GM23338 (cell line): Measurements from ENCODE around the gene DPP10. TPM values are rescaled to one million over a fixed set of nuclear protein-coding genes. Genes with fewer than 3 reads are reported as not detected.

Experiments used
- ATAC-seq: fragments of 200-7000 bp; cut with Tn5 transposase; 3 replicates; pipeline ENCODE4 v1.9.1; 2020
- DNase-seq: peaks from one replicate; pipeline ENCODE4 v3.0.0-alpha.2; 2015; ENCODE audit warnings: low spot score
- H2AFZ ChIP-seq: fragments of 200-600 bp; sonication (generic); 2 replicates; pipeline ENCODE4 v1.8.0; 2016; ENCODE audit warnings: antibody characterized with exemption, mild to moderate bottlenecking, moderate library complexity
- H3F3A ChIP-seq: fragments of 200-600 bp; sonication (generic); replicated peaks from 2 replicates; pipeline ENCODE4 v1.8.0; 2017; ENCODE audit warnings: antibody characterized with exemption, mixed run types, low read depth
- H3K27ac ChIP-seq: fragments of 200-600 bp; sonication (generic); 2 replicates; pipeline ENCODE4 v1.6.1; 2016; ENCODE audit warnings: low read depth
- H3K27me3 ChIP-seq: fragments of 200-600 bp; sonication (generic); 2 replicates; pipeline ENCODE4 v1.8.0; 2016; ENCODE audit warnings: mild to moderate bottlenecking, mixed run types, moderate library complexity; ENCODE audit not compliant: insufficient read depth
- H3K36me3 ChIP-seq: fragments of 200-600 bp; sonication (generic); 2 replicates; pipeline ENCODE4 v1.8.0; 2016; ENCODE audit warnings: mild to moderate bottlenecking; ENCODE audit not compliant: insufficient read depth
- H3K4me1 ChIP-seq: fragments of 200-600 bp; sonication (generic); 2 replicates; pipeline ENCODE4 v1.8.0; 2016; ENCODE audit warnings: mild to moderate bottlenecking, moderate library complexity; ENCODE audit not compliant: insufficient read depth
- H3K4me2 ChIP-seq: fragments of 200-600 bp; sonication (generic); 2 replicates; pipeline ENCODE4 v1.7.1; 2017; ENCODE audit warnings: mixed run types
- H3K4me3 ChIP-seq: fragments of 200-600 bp; sonication (generic); 2 replicates; pipeline ENCODE4 v1.6.1; 2016; ENCODE audit warnings: mixed run types
- H3K79me2 ChIP-seq: fragments of 200-600 bp; sonication (generic); replicated peaks from 2 replicates; pipeline ENCODE4 v1.8.0; 2017; ENCODE audit warnings: mild to moderate bottlenecking; ENCODE audit not compliant: insufficient read depth
- H3K9me2 ChIP-seq: fragments of 200-600 bp; sonication (generic); 2 replicates; pipeline ENCODE4 v1.8.0; 2017; ENCODE audit not compliant: insufficient read depth
- H4K20me1 ChIP-seq: fragments of 200-600 bp; sonication (generic); replicated peaks from 2 replicates; pipeline ENCODE4 v1.8.0; 2017; ENCODE audit warnings: mild to moderate bottlenecking; ENCODE audit not compliant: insufficient read depth
- H3K27ac Mint-ChIP-seq: 2 replicates; pipeline ENCODE4 v1.8.0; 2020; ENCODE audit warnings: inconsistent platforms, mild to moderate bottlenecking, moderate library complexity, mixed read lengths
- H3K27me3 Mint-ChIP-seq: 3 replicates; pipeline ENCODE4 v1.8.0; 2022; ENCODE audit warnings: low read depth, mild to moderate bottlenecking, moderate library complexity, mixed read lengths, inconsistent platforms; ENCODE audit not compliant: insufficient read depth, poor library complexity
- H3K36me3 Mint-ChIP-seq: 3 replicates; pipeline ENCODE4 v1.8.0; 2021; ENCODE audit warnings: low read depth, mild to moderate bottlenecking, inconsistent platforms, moderate library complexity, mixed read lengths
- H3K4me1 Mint-ChIP-seq: 3 replicates; pipeline ENCODE4 v1.8.0; 2020; ENCODE audit warnings: mild to moderate bottlenecking, inconsistent platforms, mixed read lengths
- H3K4me3 Mint-ChIP-seq: 3 replicates; pipeline ENCODE4 v1.8.0; 2021; ENCODE audit warnings: moderate library complexity, mild to moderate bottlenecking, inconsistent platforms, mixed read lengths
- H3K9me3 Mint-ChIP-seq: 3 replicates; pipeline ENCODE4 v1.8.0; 2020; ENCODE audit warnings: moderate library complexity, mild to moderate bottlenecking, inconsistent platforms, mixed read lengths
- EZH2 ChIP-seq: fragments of 200-600 bp; sonication (generic); IDR thresholded peaks from one replicate; pipeline ENCODE4 v1.8.0; 2017; ENCODE audit warnings: antibody characterized with exemption, mild to moderate bottlenecking, low read depth; ENCODE audit not compliant: unreplicated experiment
- NANOG ChIP-seq: IDR thresholded peaks from 2 replicates; pipeline ENCODE4 v1.6.1; 2016; ENCODE audit warnings: antibody characterized with exemption, borderline replicate concordance
- polyA plus RNA-seq: library from polyadenylated mRNA; unstranded; fragments of >200 nt; fragmentation: Nextera tagmentation; extraction: Ambion mirVana; gene quantifications from 2 replicates; pipeline ENCODE4 v1.2.1, GENCODE V29; 2016
- total RNA-seq: library from RNA; depleted of rRNA; stranded (reverse); fragments of >200 nt; shearing (Covaris generic); gene quantifications from 2 replicates; pipeline ENCODE4 v1.2.3, GENCODE V29; 2014
- TF ChIP-seq, protein P1 (sequence below), 2 experiments: fragments of 200-600 bp in 1 of 2; sonication (generic) in 1 of 2; conservative IDR thresholded peaks; 2 replicates each; pipeline versions ENCODE4 v1.5.1 to v1.6.1; 2016 to 2017; ENCODE audit warnings: antibody characterized with exemption in 2 of 2, low read depth in 2 of 2, mild to moderate bottlenecking in 2 of 2, moderate library complexity in 1 of 2
- TF ChIP-seq, protein P2 (sequence below): IDR thresholded peaks from one replicate; pipeline ENCODE4 v1.6.1; 2018; ENCODE audit warnings: antibody characterized with exemption; ENCODE audit not compliant: unreplicated experiment
- TF ChIP-seq, protein P3 (sequence below): fragments of 250-450 bp; sonication (Bioruptor Pico); IDR thresholded peaks from 2 replicates; pipeline ENCODE4 v1.5.0; 2020; ENCODE audit warnings: mild to moderate bottlenecking, moderate library complexity

DPP10 gene
- total and polyA plus RNA-seq, 2 experiments from 2014 or later = 3.6 to 14.8 TPM

DNA sequence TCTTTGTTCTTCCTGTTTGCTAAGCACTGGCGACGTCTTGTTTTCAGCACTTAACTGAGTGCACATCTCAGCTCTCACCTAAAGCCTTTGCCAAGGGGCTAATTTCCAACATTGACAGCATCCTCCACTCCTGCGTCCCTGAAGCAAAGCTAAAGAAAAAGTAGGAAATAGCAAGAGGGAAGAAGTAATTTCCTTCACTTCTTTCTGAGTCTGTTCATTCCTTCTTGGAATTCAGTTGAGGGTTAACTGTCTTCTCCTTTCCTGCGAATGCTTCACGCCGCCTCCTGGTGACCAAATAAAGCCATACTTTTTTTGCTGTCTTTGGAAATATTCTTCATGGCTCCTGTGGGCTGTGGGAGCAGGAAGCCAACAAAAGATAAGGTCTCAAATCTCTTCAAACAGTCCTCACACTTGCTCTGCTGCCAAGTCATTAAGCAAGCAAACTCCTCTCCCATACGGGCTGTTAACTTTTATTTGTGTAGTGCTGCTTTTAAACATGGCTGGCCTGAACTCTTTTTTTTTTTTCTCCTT lies 100.9 kb downstream of the DPP10 start:
- Histone ChIP-seq H3K9me2 (no peaks in the 10 kb centered on the region), H3K27ac (no peak overlapping the region), H3F3A (no peaks in the 10 kb centered on the region), H3K79me2 (no peaks in the 10 kb centered on the region), H3K4me1 (no peaks in the 10 kb centered on the region), H3K4me3 (no peak overlapping the region), H4K20me1 (no peaks in the 10 kb centered on the region), H3K27me3 (no peaks in the 10 kb centered on the region), H2AFZ (peak overlapping the region; percentile 61), H3K36me3 (no peaks in the 10 kb centered on the region), H3K4me2 (no peak overlapping the region)
- TF ChIP-seq NANOG = no peak
- TF ChIP-seq, protein P1, sequence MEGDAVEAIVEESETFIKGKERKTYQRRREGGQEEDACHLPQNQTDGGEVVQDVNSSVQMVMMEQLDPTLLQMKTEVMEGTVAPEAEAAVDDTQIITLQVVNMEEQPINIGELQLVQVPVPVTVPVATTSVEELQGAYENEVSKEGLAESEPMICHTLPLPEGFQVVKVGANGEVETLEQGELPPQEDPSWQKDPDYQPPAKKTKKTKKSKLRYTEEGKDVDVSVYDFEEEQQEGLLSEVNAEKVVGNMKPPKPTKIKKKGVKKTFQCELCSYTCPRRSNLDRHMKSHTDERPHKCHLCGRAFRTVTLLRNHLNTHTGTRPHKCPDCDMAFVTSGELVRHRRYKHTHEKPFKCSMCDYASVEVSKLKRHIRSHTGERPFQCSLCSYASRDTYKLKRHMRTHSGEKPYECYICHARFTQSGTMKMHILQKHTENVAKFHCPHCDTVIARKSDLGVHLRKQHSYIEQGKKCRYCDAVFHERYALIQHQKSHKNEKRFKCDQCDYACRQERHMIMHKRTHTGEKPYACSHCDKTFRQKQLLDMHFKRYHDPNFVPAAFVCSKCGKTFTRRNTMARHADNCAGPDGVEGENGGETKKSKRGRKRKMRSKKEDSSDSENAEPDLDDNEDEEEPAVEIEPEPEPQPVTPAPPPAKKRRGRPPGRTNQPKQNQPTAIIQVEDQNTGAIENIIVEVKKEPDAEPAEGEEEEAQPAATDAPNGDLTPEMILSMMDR (conservative IDR thresholded peaks at IDR 0.05; ENCODE audit: low read depth in 2 of 2) = peak; percentile 56 to 60
- peaks cover 8% of the 10 kb centered on the region for H3K9me3 Mint-ChIP-seq
- no peaks in the 10 kb centered on the region for H3K27me3 Mint-ChIP-seq
- peaks cover 4% of the 10 kb centered on the region; the same call in 2 of the 3 replicates for H3K4me1 Mint-ChIP-seq
- H3K36me3 Mint-ChIP-seq = no peaks in the 10 kb centered on the region
- no peak overlapping the region for H3K4me3 Mint-ChIP-seq
- H3K27ac Mint-ChIP-seq = no peak overlapping the region
- ATAC-seq = peak; percentile 56; the same call in 2 of the 3 replicates
- DNase-seq = peak; percentile 48

DNA sequence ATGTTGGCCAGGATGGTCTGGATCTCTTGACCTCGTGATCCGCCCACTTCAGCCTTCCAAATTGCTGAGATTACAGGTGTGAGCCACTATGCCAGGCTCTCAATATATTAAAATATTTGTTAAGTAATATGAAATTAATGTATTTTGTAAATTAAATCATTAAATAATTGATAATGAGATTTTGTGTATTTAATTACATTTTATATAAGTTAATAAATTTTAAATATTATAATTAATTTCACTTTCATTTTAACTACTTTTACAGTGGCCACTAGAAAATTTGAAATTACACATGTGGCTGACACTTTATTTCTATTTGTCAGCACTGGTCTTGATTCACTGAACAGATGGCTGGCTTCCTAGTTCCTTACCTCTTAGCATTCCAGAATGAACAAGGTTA lies 102.6 kb downstream of the DPP10 start:
- Histone ChIP-seq H3F3A (no peaks in the 10 kb centered on the region), H3K4me2 (no peak overlapping the region), H3K36me3 (no peaks in the 10 kb centered on the region), H3K9me2 (no peaks in the 10 kb centered on the region), H3K4me3 (no peak overlapping the region), H3K27me3 (no peaks in the 10 kb centered on the region), H3K79me2 (no peaks in the 10 kb centered on the region), H3K4me1 (no peaks in the 10 kb centered on the region), H4K20me1 (no peaks in the 10 kb centered on the region), H2AFZ (no peak overlapping the region), H3K27ac (no peak overlapping the region)
- TF ChIP-seq, protein P2, sequence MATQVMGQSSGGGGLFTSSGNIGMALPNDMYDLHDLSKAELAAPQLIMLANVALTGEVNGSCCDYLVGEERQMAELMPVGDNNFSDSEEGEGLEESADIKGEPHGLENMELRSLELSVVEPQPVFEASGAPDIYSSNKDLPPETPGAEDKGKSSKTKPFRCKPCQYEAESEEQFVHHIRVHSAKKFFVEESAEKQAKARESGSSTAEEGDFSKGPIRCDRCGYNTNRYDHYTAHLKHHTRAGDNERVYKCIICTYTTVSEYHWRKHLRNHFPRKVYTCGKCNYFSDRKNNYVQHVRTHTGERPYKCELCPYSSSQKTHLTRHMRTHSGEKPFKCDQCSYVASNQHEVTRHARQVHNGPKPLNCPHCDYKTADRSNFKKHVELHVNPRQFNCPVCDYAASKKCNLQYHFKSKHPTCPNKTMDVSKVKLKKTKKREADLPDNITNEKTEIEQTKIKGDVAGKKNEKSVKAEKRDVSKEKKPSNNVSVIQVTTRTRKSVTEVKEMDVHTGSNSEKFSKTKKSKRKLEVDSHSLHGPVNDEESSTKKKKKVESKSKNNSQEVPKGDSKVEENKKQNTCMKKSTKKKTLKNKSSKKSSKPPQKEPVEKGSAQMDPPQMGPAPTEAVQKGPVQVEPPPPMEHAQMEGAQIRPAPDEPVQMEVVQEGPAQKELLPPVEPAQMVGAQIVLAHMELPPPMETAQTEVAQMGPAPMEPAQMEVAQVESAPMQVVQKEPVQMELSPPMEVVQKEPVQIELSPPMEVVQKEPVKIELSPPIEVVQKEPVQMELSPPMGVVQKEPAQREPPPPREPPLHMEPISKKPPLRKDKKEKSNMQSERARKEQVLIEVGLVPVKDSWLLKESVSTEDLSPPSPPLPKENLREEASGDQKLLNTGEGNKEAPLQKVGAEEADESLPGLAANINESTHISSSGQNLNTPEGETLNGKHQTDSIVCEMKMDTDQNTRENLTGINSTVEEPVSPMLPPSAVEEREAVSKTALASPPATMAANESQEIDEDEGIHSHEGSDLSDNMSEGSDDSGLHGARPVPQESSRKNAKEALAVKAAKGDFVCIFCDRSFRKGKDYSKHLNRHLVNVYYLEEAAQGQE = no peak
- no peak for TF ChIP-seq EZH2
- TF ChIP-seq, protein P3, sequence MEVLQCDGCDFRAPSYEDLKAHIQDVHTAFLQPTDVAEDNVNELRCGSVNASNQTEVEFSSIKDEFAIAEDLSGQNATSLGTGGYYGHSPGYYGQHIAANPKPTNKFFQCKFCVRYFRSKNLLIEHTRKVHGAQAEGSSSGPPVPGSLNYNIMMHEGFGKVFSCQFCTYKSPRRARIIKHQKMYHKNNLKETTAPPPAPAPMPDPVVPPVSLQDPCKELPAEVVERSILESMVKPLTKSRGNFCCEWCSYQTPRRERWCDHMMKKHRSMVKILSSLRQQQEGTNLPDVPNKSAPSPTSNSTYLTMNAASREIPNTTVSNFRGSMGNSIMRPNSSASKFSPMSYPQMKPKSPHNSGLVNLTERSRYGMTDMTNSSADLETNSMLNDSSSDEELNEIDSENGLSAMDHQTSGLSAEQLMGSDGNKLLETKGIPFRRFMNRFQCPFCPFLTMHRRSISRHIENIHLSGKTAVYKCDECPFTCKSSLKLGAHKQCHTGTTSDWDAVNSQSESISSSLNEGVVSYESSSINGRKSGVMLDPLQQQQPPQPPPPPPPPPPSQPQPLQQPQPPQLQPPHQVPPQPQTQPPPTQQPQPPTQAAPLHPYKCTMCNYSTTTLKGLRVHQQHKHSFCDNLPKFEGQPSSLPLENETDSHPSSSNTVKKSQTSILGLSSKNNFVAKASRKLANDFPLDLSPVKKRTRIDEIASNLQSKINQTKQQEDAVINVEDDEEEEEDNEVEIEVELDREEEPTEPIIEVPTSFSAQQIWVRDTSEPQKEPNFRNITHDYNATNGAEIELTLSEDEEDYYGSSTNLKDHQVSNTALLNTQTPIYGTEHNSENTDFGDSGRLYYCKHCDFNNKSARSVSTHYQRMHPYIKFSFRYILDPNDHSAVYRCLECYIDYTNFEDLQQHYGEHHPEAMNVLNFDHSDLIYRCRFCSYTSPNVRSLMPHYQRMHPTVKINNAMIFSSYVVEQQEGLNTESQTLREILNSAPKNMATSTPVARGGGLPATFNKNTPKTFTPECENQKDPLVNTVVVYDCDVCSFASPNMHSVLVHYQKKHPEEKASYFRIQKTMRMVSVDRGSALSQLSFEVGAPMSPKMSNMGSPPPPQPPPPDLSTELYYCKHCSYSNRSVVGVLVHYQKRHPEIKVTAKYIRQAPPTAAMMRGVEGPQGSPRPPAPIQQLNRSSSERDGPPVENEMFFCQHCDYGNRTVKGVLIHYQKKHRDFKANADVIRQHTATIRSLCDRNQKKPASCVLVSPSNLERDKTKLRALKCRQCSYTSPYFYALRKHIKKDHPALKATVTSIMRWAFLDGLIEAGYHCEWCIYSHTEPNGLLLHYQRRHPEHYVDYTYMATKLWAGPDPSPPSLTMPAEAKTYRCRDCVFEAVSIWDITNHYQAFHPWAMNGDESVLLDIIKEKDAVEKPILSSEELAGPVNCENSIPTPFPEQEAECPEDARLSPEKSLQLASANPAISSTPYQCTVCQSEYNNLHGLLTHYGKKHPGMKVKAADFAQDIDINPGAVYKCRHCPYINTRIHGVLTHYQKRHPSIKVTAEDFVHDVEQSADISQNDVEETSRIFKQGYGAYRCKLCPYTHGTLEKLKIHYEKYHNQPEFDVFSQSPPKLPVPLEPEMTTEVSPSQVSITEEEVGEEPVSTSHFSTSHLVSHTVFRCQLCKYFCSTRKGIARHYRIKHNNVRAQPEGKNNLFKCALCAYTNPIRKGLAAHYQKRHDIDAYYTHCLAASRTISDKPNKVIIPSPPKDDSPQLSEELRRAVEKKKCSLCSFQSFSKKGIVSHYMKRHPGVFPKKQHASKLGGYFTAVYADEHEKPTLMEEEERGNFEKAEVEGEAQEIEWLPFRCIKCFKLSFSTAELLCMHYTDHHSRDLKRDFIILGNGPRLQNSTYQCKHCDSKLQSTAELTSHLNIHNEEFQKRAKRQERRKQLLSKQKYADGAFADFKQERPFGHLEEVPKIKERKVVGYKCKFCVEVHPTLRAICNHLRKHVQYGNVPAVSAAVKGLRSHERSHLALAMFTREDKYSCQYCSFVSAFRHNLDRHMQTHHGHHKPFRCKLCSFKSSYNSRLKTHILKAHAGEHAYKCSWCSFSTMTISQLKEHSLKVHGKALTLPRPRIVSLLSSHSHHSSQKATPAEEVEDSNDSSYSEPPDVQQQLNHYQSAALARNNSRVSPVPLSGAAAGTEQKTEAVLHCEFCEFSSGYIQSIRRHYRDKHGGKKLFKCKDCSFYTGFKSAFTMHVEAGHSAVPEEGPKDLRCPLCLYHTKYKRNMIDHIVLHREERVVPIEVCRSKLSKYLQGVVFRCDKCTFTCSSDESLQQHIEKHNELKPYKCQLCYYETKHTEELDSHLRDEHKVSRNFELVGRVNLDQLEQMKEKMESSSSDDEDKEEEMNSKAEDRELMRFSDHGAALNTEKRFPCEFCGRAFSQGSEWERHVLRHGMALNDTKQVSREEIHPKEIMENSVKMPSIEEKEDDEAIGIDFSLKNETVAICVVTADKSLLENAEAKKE (CRISPR knock-in tag) = no peak
- TF ChIP-seq, protein P1 (conservative IDR thresholded peaks at IDR 0.05; ENCODE audit: low read depth in 2 of 2) = no peak
- Mint-ChIP-seq H3K4me3 (no peak overlapping the region), H3K36me3 (no peaks in the 10 kb centered on the region), H3K27me3 (peaks cover 3% of the 10 kb centered on the region), H3K9me3 (peaks cover 8% of the 10 kb centered on the region), H3K4me1 (peaks cover 9% of the 10 kb centered on the region; the same call in 2 of the 3 replicates), H3K27ac (no peak overlapping the region)
- ATAC-seq (no peak), DNase-seq (no peak)
